H1 (cell line): Measurements from ENCODE around the gene ACADVL. TPM values are rescaled to one million over a fixed set of nuclear protein-coding genes. Genes with fewer than 3 reads are reported as not detected.

Experiments used
- CTCF ChIA-PET: fragments of 300-600 bp; sonication (Branson Sonifier 250); formaldehyde crosslinking; loops from one replicate; lab custom pipeline; 2021; ENCODE audit not compliant: partially characterized antibody; lab: Charles Lee
- POLR2A ChIA-PET: fragments of 300-600 bp; sonication (Branson Sonifier 250); formaldehyde crosslinking; loops from one replicate; lab custom pipeline; 2021; ENCODE audit warnings: inconsistent platforms; ENCODE audit not compliant: partially characterized antibody; lab: Charles Lee
- DNase-seq, 2 experiments: peaks; one replicate each; pipeline versions ENCODE4 v3.0.0 to v3.0.0-alpha.2; 2010 to 2022; ENCODE audit warnings: low spot score in 2 of 2, low read depth in 1 of 2, mixed read lengths in 1 of 2
- FAIRE-seq: peaks from 2 replicates; lab custom pipeline; 2011; peaks lifted over from hg19 to GRCh38; lab: Jason Lieb, UNC
- H2AFZ ChIP-seq: 2 replicates; pipeline ENCODE4 v1.8.1; 2012; ENCODE audit warnings: low read length, inconsistent platforms
- H2AK5ac ChIP-seq: 2 replicates; pipeline ENCODE4 v1.6.1; 2013; ENCODE audit warnings: low read depth, low read length
- H2BK120ac ChIP-seq: replicated peaks from 2 replicates; pipeline ENCODE3; 2013; ENCODE audit warnings: low read depth, low read length, inconsistent platforms
- H2BK12ac ChIP-seq: 2 replicates; pipeline ENCODE4 v1.6.1; 2013; ENCODE audit warnings: low read depth, low read length
- H2BK15ac ChIP-seq: 2 replicates; pipeline ENCODE4 v1.6.1; 2013; ENCODE audit warnings: low read length
- H2BK20ac ChIP-seq: 2 replicates; pipeline ENCODE4 v1.6.1; 2013; ENCODE audit warnings: low read length
- H2BK5ac ChIP-seq: 2 replicates; pipeline ENCODE4 v1.6.1; 2013; ENCODE audit warnings: low read depth, low read length
- H3K14ac ChIP-seq: 2 replicates; pipeline ENCODE4 v1.6.1; 2013; ENCODE audit warnings: inconsistent platforms; ENCODE audit not compliant: insufficient read length
- H3K18ac ChIP-seq: 2 replicates; pipeline ENCODE4 v1.6.1; 2013; ENCODE audit warnings: low read length; ENCODE audit errors: extremely low read depth
- H3K23ac ChIP-seq: 2 replicates; pipeline ENCODE4 v1.6.1; 2013; ENCODE audit warnings: inconsistent platforms; ENCODE audit not compliant: insufficient read length
- H3K23me2 ChIP-seq: 2 replicates; pipeline ENCODE4 v1.6.1; 2013; ENCODE audit warnings: low read depth, low read length
- H3K27ac ChIP-seq: 2 replicates; pipeline ENCODE4 v1.6.1; 2011; ENCODE audit warnings: low read depth, low read length, inconsistent platforms
- H3K27me3 ChIP-seq, 4 experiments: replicated peaks in 1 of 4; 1 replicate in 1 of 4; 2 replicates in 3 of 4; pipeline versions ENCODE4 v1.6.1 to v1.8.1; 2011 to 2013; ENCODE audit warnings: low read length in 3 of 4, mild to moderate bottlenecking in 3 of 4, inconsistent platforms in 2 of 4, mixed read lengths in 2 of 4, moderate library complexity in 1 of 4; ENCODE audit not compliant: control insufficient read depth in 3 of 4, insufficient read depth in 3 of 4; ENCODE audit errors: extremely low read depth in 1 of 4
- H3K36me3 ChIP-seq, 4 experiments: 2 replicates each; pipeline versions ENCODE4 v1.6.1 to v1.8.1; 2011 to 2013; ENCODE audit warnings: mild to moderate bottlenecking in 4 of 4, low read length in 3 of 4, moderate library complexity in 2 of 4, control low read depth in 1 of 4, inconsistent platforms in 1 of 4; ENCODE audit not compliant: insufficient read depth in 4 of 4, control insufficient read depth in 2 of 4
- H3K4ac ChIP-seq: replicated peaks from 2 replicates; pipeline ENCODE3; 2013; ENCODE audit warnings: low read length, low read depth, mixed read lengths, inconsistent platforms; ENCODE audit not compliant: insufficient read length
- H3K4me1 ChIP-seq, 4 experiments: replicated peaks in 1 of 4; 1 replicate in 1 of 4; 2 replicates in 3 of 4; pipeline versions ENCODE4 v1.6.1 to v1.8.1; 2011 to 2013; ENCODE audit warnings: low read length in 3 of 4, inconsistent platforms in 2 of 4, mixed read lengths in 1 of 4; ENCODE audit not compliant: insufficient read depth in 4 of 4, control insufficient read depth in 3 of 4
- H3K4me2 ChIP-seq, 2 experiments: 2 replicates each; pipeline versions ENCODE4 v1.6.1 to v1.8.1; 2011 to 2013; ENCODE audit warnings: low read depth in 2 of 2, low read length in 2 of 2, control low read depth in 1 of 2, inconsistent platforms in 1 of 2, mild to moderate bottlenecking in 1 of 2; ENCODE audit not compliant: insufficient read depth in 1 of 2
- H3K4me3 ChIP-seq, 4 experiments: fragments of 200-600, 300-600 bp in 1 of 4; sonication (generic), shearing (Covaris generic), sonication (Bioruptor Twin) in 1 of 4; 2 replicates each; pipeline versions ENCODE4 v1.5.1 to v1.8.1; 2011 to 2016; ENCODE audit warnings: low read length in 4 of 4, low read depth in 3 of 4, control low read depth in 2 of 4, inconsistent platforms in 2 of 4, mild to moderate bottlenecking in 2 of 4, mixed read lengths in 1 of 4, moderate library complexity in 1 of 4; ENCODE audit not compliant: insufficient read depth in 2 of 4; ENCODE audit errors: extremely low read depth in 1 of 4
- H3K56ac ChIP-seq: replicated peaks from 2 replicates; pipeline ENCODE3; 2013; ENCODE audit warnings: low read depth, mild to moderate bottlenecking, mixed read lengths, low read length, inconsistent platforms; ENCODE audit not compliant: insufficient read length
- H3K79me1 ChIP-seq: 2 replicates; pipeline ENCODE4 v1.6.1; 2013; ENCODE audit warnings: low read depth, low read length, control low read depth
- H3K79me2 ChIP-seq, 2 experiments: 2 replicates each; pipeline versions ENCODE4 v1.6.1 to v1.8.1; 2012 to 2013; ENCODE audit warnings: low read length in 2 of 2, mild to moderate bottlenecking in 2 of 2, inconsistent platforms in 1 of 2; ENCODE audit not compliant: insufficient read depth in 2 of 2, control insufficient read depth in 1 of 2
- H3K9ac ChIP-seq, 4 experiments: replicated peaks in 1 of 4; 1 replicate in 1 of 4; 2 replicates in 3 of 4; pipeline versions ENCODE4 v1.6.1 to v1.8.1; 2011 to 2013; ENCODE audit warnings: low read depth in 3 of 4, low read length in 3 of 4, control low read depth in 2 of 4, mild to moderate bottlenecking in 2 of 4, moderate library complexity in 2 of 4, inconsistent platforms in 1 of 4; ENCODE audit errors: extremely low read depth in 1 of 4
- H3K9me3 ChIP-seq, 2 experiments: 2 replicates each; pipeline versions ENCODE4 v1.6.1 to v1.8.1; 2012 to 2013; ENCODE audit warnings: mild to moderate bottlenecking in 2 of 2, moderate library complexity in 2 of 2, control low read depth in 1 of 2, inconsistent platforms in 1 of 2, low read depth in 1 of 2, low read length in 1 of 2, mixed read lengths in 1 of 2; ENCODE audit not compliant: insufficient read depth in 2 of 2
- H4K20me1 ChIP-seq, 2 experiments: replicated peaks in 1 of 2; 2 replicates each; pipeline versions ENCODE3 to v1.8.1; 2011 to 2013; ENCODE audit warnings: inconsistent platforms in 2 of 2, low read length in 2 of 2, mild to moderate bottlenecking in 1 of 2; ENCODE audit not compliant: insufficient read depth in 2 of 2, control insufficient read depth in 1 of 2
- H4K5ac ChIP-seq: 2 replicates; pipeline ENCODE4 v1.6.1; 2013; ENCODE audit warnings: low read length, low read depth, mixed read lengths, inconsistent platforms; ENCODE audit not compliant: insufficient read length
- H4K8ac ChIP-seq: 2 replicates; pipeline ENCODE4 v1.8.0; 2013; ENCODE audit warnings: mild to moderate bottlenecking, moderate library complexity, low read length, inconsistent platforms; ENCODE audit not compliant: insufficient read depth; ENCODE audit errors: extremely low read depth
- H4K91ac ChIP-seq: replicated peaks from 2 replicates; pipeline ENCODE3; 2013; ENCODE audit warnings: low read length, mixed read lengths, inconsistent platforms; ENCODE audit not compliant: insufficient read length
- ATF2 ChIP-seq: IDR thresholded peaks from 2 replicates; pipeline ENCODE4 v1.6.1; 2012; ENCODE audit warnings: low read length, inconsistent platforms
- CREB1 ChIP-seq: IDR thresholded peaks from 2 replicates; pipeline ENCODE4 v1.6.1; 2012; ENCODE audit warnings: inconsistent platforms
- JUND ChIP-seq: IDR thresholded peaks from 2 replicates; pipeline ENCODE4 v1.6.1; 2011; ENCODE audit warnings: mild to moderate bottlenecking, improper control_type of control experiment, low read length
- MAFK ChIP-seq: IDR thresholded peaks from 2 replicates; pipeline ENCODE4 v1.6.1; 2012; ENCODE audit warnings: low read depth, mild to moderate bottlenecking, improper control_type of control experiment, low read length
- POLR2AphosphoS5 ChIP-seq: IDR thresholded peaks from 2 replicates; pipeline ENCODE4 v1.6.1; 2011; ENCODE audit warnings: low read depth, low read length
- POU5F1 ChIP-seq: IDR thresholded peaks from 2 replicates; pipeline ENCODE4 v1.6.1; 2011; ENCODE audit warnings: low read depth, mild to moderate bottlenecking, low read length, moderate library complexity
- RFX5 ChIP-seq: IDR thresholded peaks from 2 replicates; pipeline ENCODE4 v1.6.1; 2011; ENCODE audit warnings: low read depth, low read length, improper control_type of control experiment, borderline replicate concordance
- SIN3A ChIP-seq, 2 experiments: IDR thresholded peaks in 1 of 2; conservative IDR thresholded peaks in 1 of 2; 2 replicates each; pipeline ENCODE4 v1.6.1; 2011 to 2012; ENCODE audit warnings: low read length in 2 of 2, improper control_type of control experiment in 1 of 2, low read depth in 1 of 2, mild to moderate bottlenecking in 1 of 2
- SP1 ChIP-seq: IDR thresholded peaks from 2 replicates; pipeline ENCODE4 v1.6.1; 2011; ENCODE audit warnings: low read depth, low read length
- WGBS, 2 experiments: shearing (Covaris generic) in 1 of 2; methylation state at CpG; one replicate each; pipeline versions ENCODE4 v1.1.6 to v1.1.7; 2013 to 2015; ENCODE audit warnings: low lambda C conversion rate in 2 of 2, mixed read lengths in 2 of 2, inconsistent platforms in 1 of 2, low coverage in 1 of 2, missing lambda C conversion rate in 1 of 2; ENCODE audit not compliant: insufficient replicate concordance in 2 of 2, insufficient coverage in 1 of 2, insufficient read length in 1 of 2; ENCODE audit errors: extremely low coverage in 1 of 2, missing lambda C conversion rate in 1 of 2; 5-methylcytosine and 5-hydroxymethylcytosine counted together
- polyA plus RNA-seq, 7 experiments: library from polyadenylated mRNA; depleted of rRNA in 3 of 7; stranded (reverse) in 5 of 7; unstranded in 2 of 7; fragments of >200 nt in 5 of 7; fragments of 200-250 nt in 2 of 7; gene quantifications; 1 replicate in 5 of 7; 2 replicates in 1 of 7; 4 replicates in 1 of 7; pipeline versions ENCODE4 v1.2.1 to v1.2.3, GENCODE V29; 2011 to 2013; ENCODE audit warnings: missing spikeins in 2 of 7, mixed read lengths in 2 of 7
- total RNA-seq: library from RNA; stranded (reverse); fragmentation: NEBNext Ultra II Directional; extraction: Animal tissue kit (Norgen Biotek cat#: 25700); gene quantifications from 2 replicates; pipeline ENCODE4 v1.2.1, GENCODE V29; 2021

The ACADVL gene
- total and polyA plus RNA-seq, 2 of the 8 experiments (the other 6 are each of a cell fraction or from before 2014, with no cell fraction given): 181 to 231 TPM

GRCh38 chr17:7177954-7178477, 41.7 kb upstream of the ACADVL start:
- H3K14ac ChIP-seq: no peak overlapping the region
- H3K27me3 ChIP-seq: peaks cover 0 to 28% (median 21%) of the 10 kb centered on the region in 4 experiments; a peak in 6 of 7 replicates
- peaks cover 8% of the 10 kb centered on the region; the same call in 1 of the 2 replicates for H3K79me1 ChIP-seq
- H2BK12ac ChIP-seq: no peak overlapping the region
- no peak overlapping the region; the same call in none of the 2 replicates for H4K8ac ChIP-seq
- peak overlapping the region; percentile 52 to 86 (median 58) for H3K4me3 ChIP-seq
- ChIA-PET POLR2A (interaction anchor here (1.1 to 3.3 kb wide), 13 partner anchors 8 to 182 kb away, joined by 3 to 15 read pairs (median 4); partner anchors contain the start of gene ALOX12), CTCF (interaction anchor here (0.8 to 4.7 kb wide), 36 partner anchors 8 to 382 kb away, joined by 3 to 50 read pairs (median 5); partner anchors contain the start of genes SLC16A11 and SLC16A13)
- peak overlapping the region; percentile 38 for H4K91ac ChIP-seq
- H3K4me1 ChIP-seq: peaks cover 0 to 23% (median 11%) of the 10 kb centered on the region in 4 experiments; a peak in 6 of 7 replicates
- no peaks in the 10 kb centered on the region for H3K79me2 ChIP-seq
- H3K23ac ChIP-seq: no peak overlapping the region
- no peak overlapping the region for H3K56ac ChIP-seq
- peak overlapping the region; percentile 49; the same call in 1 of the 2 replicates for H3K18ac ChIP-seq
- TF ChIP-seq POLR2AphosphoS5 (no peak; the same call in 1 of the 2 replicates), SP1 (no peak), ATF2 (no peak), RFX5 (no peak), SIN3A (conservative IDR thresholded peaks at IDR 0.05 in 1 of 2, IDR thresholded peaks at IDR 0.05 in 1 of 2; ENCODE audit: low read depth in 1 of 2, low read length in 2 of 2) (peak in 1 of 2 experiments; percentile 41; a peak in 1 of 4 replicates), POU5F1 (no peak), MAFK (no peak), CREB1 (peak; percentile 94), JUND (peak; percentile 61; the same call in 1 of the 2 replicates)
- TF ChIP-seq, all 59 proteins: peak for 3
- no peak for FAIRE-seq
- H3K9me3 ChIP-seq: no peaks in the 10 kb centered on the region
- H4K5ac ChIP-seq: no peak overlapping the region
- H3K9ac ChIP-seq: peak overlapping the region in 2 of 4 experiments; percentile 39 to 40; a peak in 3 of 7 replicates
- H3K4me2 ChIP-seq: peak overlapping the region; percentile 79 to 99
- DNase-seq: peak in 1 of 2 experiments; percentile 77
- peaks cover 38% of the 10 kb centered on the region for H3K23me2 ChIP-seq
- no peak overlapping the region for H2BK20ac ChIP-seq
- peak overlapping the region; percentile 36; the same call in 1 of the 2 replicates for H2BK15ac ChIP-seq
- H4K20me1 ChIP-seq: peaks cover 0 to 21% of the 10 kb centered on the region in 2 experiments
- no peak overlapping the region for H3K27ac ChIP-seq
- 8% methylated on average over 17 of the region's 18 CpGs; no CpG with 5 or more reads in 1 of the 2 experiments for WGBS, 2 experiments
- no peak overlapping the region for H2BK120ac ChIP-seq
- H2AK5ac ChIP-seq: no peak overlapping the region
- H2BK5ac ChIP-seq: no peak overlapping the region
- no peak overlapping the region for H3K4ac ChIP-seq
- peak overlapping the region; percentile 98 for H2AFZ ChIP-seq
- no peaks in the 10 kb centered on the region; a peak in 1 of 8 replicates for H3K36me3 ChIP-seq
